Small intestine (tissue), 7 donors: ENCODE results near the gene CBLN2. TPM values are rescaled to one million over a fixed set of nuclear protein-coding genes. Genes with fewer than 3 reads are reported as not detected.

Experiments used
- DNase-seq, 2 donors: peaks; one replicate each; pipeline versions ENCODE4 v3.0.0 to v3.0.0-alpha.2; 2013
- FAIRE-seq: peaks from 2 replicates; lab custom pipeline; 2012; peaks lifted over from hg19 to GRCh38; lab: Jason Lieb, UNC
- H3K27ac ChIP-seq, 3 donors: one replicate each; pipeline ENCODE4 v1.5.1; 2013; ENCODE audit warnings: low read length in 2 of 3, mild to moderate bottlenecking in 2 of 3, control low read depth in 1 of 3, inconsistent platforms in 1 of 3, low read depth in 1 of 3, moderate library complexity in 1 of 3
- H3K27me3 ChIP-seq, 3 donors: one replicate each; pipeline ENCODE4 v1.6.1; 2013; ENCODE audit warnings: low read length in 3 of 3, inconsistent platforms in 1 of 3; ENCODE audit not compliant: control insufficient read depth in 3 of 3, insufficient read depth in 3 of 3
- H3K36me3 ChIP-seq, 3 donors: one replicate each; pipeline ENCODE4 v1.6.1; 2013; ENCODE audit warnings: low read length in 3 of 3, inconsistent platforms in 1 of 3, low read depth in 1 of 3, mild to moderate bottlenecking in 1 of 3, moderate library complexity in 1 of 3; ENCODE audit not compliant: control insufficient read depth in 3 of 3, insufficient read depth in 2 of 3
- H3K4me1 ChIP-seq, 3 donors: one replicate each; pipeline ENCODE4 v1.6.1; 2013; ENCODE audit warnings: low read length in 2 of 3, inconsistent platforms in 1 of 3, low read depth in 1 of 3, mild to moderate bottlenecking in 1 of 3, moderate library complexity in 1 of 3; ENCODE audit not compliant: control insufficient read depth in 3 of 3, insufficient read depth in 2 of 3
- H3K4me3 ChIP-seq, 3 donors: one replicate each; pipeline ENCODE4 v1.5.1; 2013; ENCODE audit warnings: low read length in 3 of 3, control low read depth in 1 of 3, inconsistent platforms in 1 of 3, low read depth in 1 of 3, mild to moderate bottlenecking in 1 of 3, moderate library complexity in 1 of 3
- H3K9me3 ChIP-seq, 2 donors: one replicate each; pipeline ENCODE4 v1.6.1; 2013; ENCODE audit warnings: low read depth in 1 of 2, low read length in 1 of 2; ENCODE audit not compliant: control insufficient read depth in 2 of 2, insufficient read depth in 1 of 2
- WGBS, 3 donors: extraction: QIAGEN DNeasy Blood & Tissue Kit; methylation state at CpG; one replicate each; pipeline ENCODE4 v1.1.7; 2013; 5-methylcytosine and 5-hydroxymethylcytosine counted together
- polyA plus RNA-seq, 4 donors: library from polyadenylated mRNA; stranded (reverse) in 3 of 4; unstranded in 1 of 4; fragments of 200-250 nt in 3 of 4; fragments of 120-200 nt in 1 of 4; gene quantifications; one replicate each; pipeline versions ENCODE4 v1.2.1 to v1.2.3, GENCODE V29; 2013
- donor health status: healthy with polysubstance abuse.
- donor health status: control.
- donor health status: control.
- donor health status: Bipolar disorder and iron deficiency.
- donor health status: healthy.

The CBLN2 gene
- polyA plus RNA-seq, 4 donors = 5.4 to 15.2 TPM; not detected in 2

GRCh38 chr18:72543357-72544055 lies 636 bp downstream of the CBLN2 start:
- Histone ChIP-seq H3K9me3 (no peaks in the 10 kb centered on the region), H3K4me1 (no peaks in the 10 kb centered on the region), H3K4me3 (peak overlapping the region in 2 of 3 donors; percentile 3 to 28), H3K27me3 (peaks cover 5 to 45% (median 9%) of the 10 kb centered on the region in 3 donors), H3K36me3 (no peaks in the 10 kb centered on the region), H3K27ac (no peak overlapping the region)
- FAIRE-seq (no peak), DNase-seq (peak in 1 of 2 donors; percentile 16)
- 2 to 4% (median 3%) methylated on average over 50 to 73 of the region's 73 CpGs for WGBS, 3 donors

GRCh38 chr18:72542984-72543356 lies 1.2 kb downstream of the CBLN2 start:
- FAIRE-seq (no peak), DNase-seq (peak in 1 of 2 donors; percentile 11)
- WGBS, 3 donors = 2 to 7% (median 4%) methylated on average over 20 of the region's 20 CpGs
- Histone ChIP-seq H3K27ac (no peak overlapping the region), H3K4me3 (peak overlapping the region in 1 of 3 donors; percentile 28), H3K9me3 (no peaks in the 10 kb centered on the region), H3K4me1 (no peaks in the 10 kb centered on the region), H3K36me3 (no peaks in the 10 kb centered on the region), H3K27me3 (peaks cover 5 to 45% (median 11%) of the 10 kb centered on the region in 3 donors)

GRCh38 chr18:72542342-72542741 lies 1.8 kb downstream of the CBLN2 start:
- H3K4me3 ChIP-seq = peak overlapping the region in 1 of 3 donors; percentile 28
- peak in 1 of 2 donors; percentile 10 for DNase-seq
- no peaks in the 10 kb centered on the region for H3K4me1 ChIP-seq
- no peaks in the 10 kb centered on the region for H3K36me3 ChIP-seq
- FAIRE-seq = no peak
- H3K27ac ChIP-seq = no peak overlapping the region
- H3K9me3 ChIP-seq = no peaks in the 10 kb centered on the region
- 3 to 11% (median 4%) methylated on average over 26 to 34 of the region's 34 CpGs for WGBS, 3 donors
- peaks cover 5 to 45% (median 11%) of the 10 kb centered on the region in 3 donors for H3K27me3 ChIP-seq

- peak overlapping the region in 1 of 3 donors; percentile 28 for H3K4me3 ChIP-seq
- FAIRE-seq (no peak), DNase-seq (no peak)
- H3K36me3 ChIP-seq = no peaks in the 10 kb centered on the region
- H3K4me1 ChIP-seq = no peaks in the 10 kb centered on the region
- H3K9me3 ChIP-seq = no peaks in the 10 kb centered on the region
- H3K27ac ChIP-seq = no peak overlapping the region
- WGBS, 3 donors = 3 to 12% (median 7%) methylated on average over 38 to 59 of the region's 59 CpGs
- H3K27me3 ChIP-seq = peaks cover 5 to 44% (median 11%) of the 10 kb centered on the region in 3 donors
Observed at GRCh38 chr18:72541871-72542332, 2.2 kb downstream of the CBLN2 start.

- DNase-seq (no peak), FAIRE-seq (no peak)
- Histone ChIP-seq H3K27ac (no peak overlapping the region), H3K4me1 (no peaks in the 10 kb centered on the region), H3K27me3 (peaks cover 5 to 42% (median 11%) of the 10 kb centered on the region in 3 donors), H3K4me3 (no peak overlapping the region), H3K36me3 (no peaks in the 10 kb centered on the region), H3K9me3 (no peaks in the 10 kb centered on the region)
- 59 to 61% (median 59%) methylated on average over 5 of the region's 5 CpGs for WGBS, 3 donors
Observed at GRCh38 chr18:72539901-72540300, 4.2 kb downstream of the CBLN2 start.

- DNase-seq = no peak
- 43 to 65% (median 45%) methylated on average over 1 of the region's 1 CpG for WGBS, 3 donors
- Histone ChIP-seq H3K4me1 (no peaks in the 10 kb centered on the region), H3K4me3 (no peak overlapping the region), H3K36me3 (no peaks in the 10 kb centered on the region), H3K27ac (no peak overlapping the region), H3K27me3 (no peaks in the 10 kb centered on the region), H3K9me3 (no peaks in the 10 kb centered on the region)
- no peak for FAIRE-seq
Observed at GRCh38 chr18:72530622-72531021, 13.5 kb downstream of the CBLN2 start.

- Histone ChIP-seq H3K4me3 (no peak overlapping the region), H3K27me3 (no peaks in the 10 kb centered on the region), H3K27ac (no peak overlapping the region), H3K36me3 (no peaks in the 10 kb centered on the region), H3K9me3 (no peaks in the 10 kb centered on the region), H3K4me1 (no peaks in the 10 kb centered on the region)
- DNase-seq (no peak), FAIRE-seq (no peak)
- 86 to 91% (median 87%) methylated on average over 5 of the region's 5 CpGs for WGBS, 3 donors
Observed at GRCh38 chr18:72504866-72505265, 39.3 kb downstream of the CBLN2 start.

- Histone ChIP-seq H3K4me3 (no peak overlapping the region), H3K27me3 (no peaks in the 10 kb centered on the region), H3K27ac (no peak overlapping the region), H3K9me3 (no peaks in the 10 kb centered on the region), H3K4me1 (no peaks in the 10 kb centered on the region), H3K36me3 (no peaks in the 10 kb centered on the region)
- FAIRE-seq (no peak), DNase-seq (no peak)
- 84 to 86% (median 85%) methylated on average over 19 of the region's 19 CpGs for WGBS, 3 donors
Observed at GRCh38 chr18:72502671-72503431, 41.3 kb downstream of the CBLN2 start.
